Glomerular visceral epithelial cell (primary cell): ENCODE results near the gene VAV3.
A peak's percentile ranks its signal among the peaks of the same experiment; 100 is the strongest.
"Not testable (repeated sequence)": the region's sequence is repeated elsewhere in the genome, so short reads cannot be mapped to it uniquely, and the experiment has no call there.

ENCODE experiments used
- DNase-seq: peaks from one replicate; pipeline ENCODE4 v3.0.0-alpha.2; 2016; ENCODE audit errors: extremely low spot score

The VAV3 gene

GRCh38 chr1:107739651-107740050 lies 225.3 kb downstream of the VAV3 start:
- DNase-seq = no peak

- no peak for DNase-seq
These were observed 225.8 kb downstream of the VAV3 start for GRCh38 chr1:107739201-107739600.

GRCh38 chr1:107733401-107733800 lies 231.6 kb downstream of the VAV3 start:
- DNase-seq = peak; percentile 74

GRCh38 chr1:107727866-107728265 lies 237.1 kb downstream of the VAV3 start:
- no peak for DNase-seq

- no peak for DNase-seq
These were observed 238.1 kb downstream of the VAV3 start for GRCh38 chr1:107726860-107727259.

GRCh38 chr1:107724648-107725047 lies 240.3 kb downstream of the VAV3 start:
- DNase-seq = no peak

- DNase-seq = not testable (repeated sequence)
These were observed 244.8 kb downstream of the VAV3 start for GRCh38 chr1:107720210-107720609.

GRCh38 chr1:107710005-107710404 lies 255.0 kb downstream of the VAV3 start:
- DNase-seq = no peak

GRCh38 chr1:107707111-107707510 lies 257.9 kb downstream of the VAV3 start:
- no peak for DNase-seq

GRCh38 chr1:107706182-107706581 lies 258.8 kb downstream of the VAV3 start:
- no peak for DNase-seq

- no peak for DNase-seq
These were observed 260.1 kb downstream of the VAV3 start for GRCh38 chr1:107704911-107705310.

GRCh38 chr1:107702946-107703571 lies 261.9 kb downstream of the VAV3 start:
- no peak for DNase-seq

- not testable (repeated sequence) for DNase-seq
These were observed 264.3 kb downstream of the VAV3 start for GRCh38 chr1:107700651-107701050.

- no peak for DNase-seq
These were observed 266.8 kb downstream of the VAV3 start for GRCh38 chr1:107698161-107698560.

GRCh38 chr1:107695341-107695740 lies 269.6 kb downstream of the VAV3 start:
- DNase-seq = no peak

- no peak for DNase-seq
These were observed 272.2 kb downstream of the VAV3 start for GRCh38 chr1:107692580-107693345.

- DNase-seq = no peak
These were observed 273.4 kb downstream of the VAV3 start for GRCh38 chr1:107691540-107691939.

- DNase-seq = no peak
These were observed 274.5 kb downstream of the VAV3 start for GRCh38 chr1:107690491-107690890.

- DNase-seq = no peak
These were observed 275.2 kb downstream of the VAV3 start for GRCh38 chr1:107689733-107690132.

GRCh38 chr1:107689159-107689558 lies 275.8 kb downstream of the VAV3 start:
- DNase-seq = no peak

GRCh38 chr1:107687849-107688753 lies 276.9 kb downstream of the VAV3 start:
- DNase-seq = peak; percentile 27

- no peak for DNase-seq
These were observed 281.3 kb downstream of the VAV3 start for GRCh38 chr1:107683683-107684082.
